CD4-positive, alpha-beta T cell (primary cell): ENCODE results near the gene LRP1B. TPM values are rescaled to one million over a fixed set of nuclear protein-coding genes. Genes with fewer than 3 reads are reported as not detected.

Source experiments
- ATAC-seq: fragments of 200-7000 bp; cut with Tn5 transposase; one replicate; pipeline ENCODE4 v1.10.0; 2022; ENCODE audit warnings: mild to moderate bottlenecking; ENCODE audit not compliant: poor library complexity
- CTCF ChIA-PET: fragments of 350-600 bp; sonication (Branson Sonifier 250); formaldehyde crosslinking; loops from one replicate; lab custom pipeline; 2021; ENCODE audit warnings: antibody characterized with exemption, inconsistent platforms; lab: Charles Lee
- POLR2A ChIA-PET: fragments of 350-600 bp; sonication (Branson Sonifier 250); formaldehyde crosslinking; loops from one replicate; lab custom pipeline; 2021; ENCODE audit warnings: antibody characterized with exemption, inconsistent platforms; lab: Charles Lee
- DNase-seq, 14 experiments: peaks; one replicate each; pipeline ENCODE4 v3.0.0-alpha.2; 2013 to 2020; ENCODE audit warnings: mixed read lengths in 2 of 14
- H3K27ac ChIP-seq, 2 donors: one replicate each; pipeline versions ENCODE4 v1.5.1 to v1.7.0; 2013; ENCODE audit warnings: low read length in 2 of 2, low read depth in 1 of 2, mild to moderate bottlenecking in 1 of 2
- H3K27me3 ChIP-seq, 2 experiments: 1 replicate in 1 of 2; 2 replicates in 1 of 2; pipeline versions ENCODE4 v1.6.1 to v1.7.0; 2013; ENCODE audit warnings: low read length in 2 of 2, control low read depth in 1 of 2, mild to moderate bottlenecking in 1 of 2, moderate library complexity in 1 of 2; ENCODE audit not compliant: insufficient read depth in 2 of 2, control insufficient read depth in 1 of 2
- H3K36me3 ChIP-seq: one replicate; pipeline ENCODE4 v1.6.1; 2013; ENCODE audit warnings: low read length, control low read depth; ENCODE audit not compliant: insufficient read depth
- H3K4me1 ChIP-seq: one replicate; pipeline ENCODE4 v1.6.1; 2013; ENCODE audit warnings: low read length, control low read depth; ENCODE audit not compliant: insufficient read depth
- H3K4me3 ChIP-seq: one replicate; pipeline ENCODE4 v1.5.1; 2013; ENCODE audit warnings: mild to moderate bottlenecking, low read length, moderate library complexity
- H3K9me3 ChIP-seq, 2 experiments: 1 replicate in 1 of 2; 2 replicates in 1 of 2; pipeline versions ENCODE4 v1.6.1 to v1.7.0; 2013; ENCODE audit warnings: low read length in 2 of 2, mild to moderate bottlenecking in 2 of 2, control low read depth in 1 of 2, moderate library complexity in 1 of 2; ENCODE audit not compliant: control insufficient read depth in 1 of 2, insufficient read depth in 1 of 2
- H3K27ac Mint-ChIP-seq: one replicate; pipeline ENCODE4 v1.8.0; 2020; ENCODE audit warnings: mixed read lengths
- H3K27me3 Mint-ChIP-seq: one replicate; pipeline ENCODE4 v1.8.0; 2021; ENCODE audit warnings: mixed read lengths
- H3K36me3 Mint-ChIP-seq: one replicate; pipeline ENCODE4 v1.8.0; 2021; ENCODE audit warnings: low read depth, mixed read lengths
- H3K4me1 Mint-ChIP-seq: one replicate; pipeline ENCODE4 v1.8.0; 2021; ENCODE audit warnings: low read depth, mixed read lengths
- H3K4me3 Mint-ChIP-seq: one replicate; pipeline ENCODE4 v1.8.0; 2020; ENCODE audit warnings: mild to moderate bottlenecking, mixed read lengths
- H3K9me3 Mint-ChIP-seq: one replicate; pipeline ENCODE4 v1.8.0; 2020; ENCODE audit warnings: mixed read lengths
- intact Hi-C, 2 experiments: fragments of 100-400 bp; cut with DNase I in 1 of 2; cut with micrococcal nuclease in 1 of 2; formaldehyde crosslinking; loops; one replicate each; pipeline versions ENCODE4 v1.15.1 to v1.9.0; 2023 to 2025; cut with DNase I, micrococcal nuclease
- total RNA-seq, 174 experiments: library from RNA in 2 of 174; stranded (reverse) in 2 of 174; gene quantifications; one replicate each; pipeline ENCODE4 v1.2.3 and lab custom pipeline; 2021 to 2026
- TF ChIP-seq, protein P1 (sequence below): fragments of 200-600 bp; IDR thresholded peaks from one replicate; pipeline ENCODE4 v1.8.0; 2022; ENCODE audit warnings: antibody characterized with exemption, mild to moderate bottlenecking

Gene LRP1B
- total RNA-seq, 2 experiments from 2014 or later: not detected

DNA sequence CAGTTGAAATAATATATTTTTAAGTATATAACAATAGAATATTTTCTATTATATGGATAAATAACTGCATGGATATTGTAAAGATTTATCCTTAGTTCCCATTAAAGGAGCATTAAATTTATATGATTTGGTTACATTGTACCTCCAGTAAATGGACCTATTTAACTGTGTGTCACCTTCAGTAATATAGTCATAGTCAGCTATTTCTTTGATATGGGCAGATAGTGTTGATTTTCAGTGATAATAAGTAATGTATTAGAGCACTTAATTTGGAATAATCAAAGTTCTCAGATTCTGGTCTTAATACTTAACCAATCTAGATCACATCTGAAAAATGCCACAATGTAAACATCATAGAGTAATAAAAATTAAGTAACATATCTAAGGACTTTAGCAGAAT, 1823.3 kb downstream of the LRP1B start:
- H3K27ac Mint-ChIP-seq: no peak overlapping the region
- H3K27me3 Mint-ChIP-seq: no peaks in the 10 kb centered on the region
- CTCF ChIA-PET: no interaction called here
- TF ChIP-seq, protein P1, sequence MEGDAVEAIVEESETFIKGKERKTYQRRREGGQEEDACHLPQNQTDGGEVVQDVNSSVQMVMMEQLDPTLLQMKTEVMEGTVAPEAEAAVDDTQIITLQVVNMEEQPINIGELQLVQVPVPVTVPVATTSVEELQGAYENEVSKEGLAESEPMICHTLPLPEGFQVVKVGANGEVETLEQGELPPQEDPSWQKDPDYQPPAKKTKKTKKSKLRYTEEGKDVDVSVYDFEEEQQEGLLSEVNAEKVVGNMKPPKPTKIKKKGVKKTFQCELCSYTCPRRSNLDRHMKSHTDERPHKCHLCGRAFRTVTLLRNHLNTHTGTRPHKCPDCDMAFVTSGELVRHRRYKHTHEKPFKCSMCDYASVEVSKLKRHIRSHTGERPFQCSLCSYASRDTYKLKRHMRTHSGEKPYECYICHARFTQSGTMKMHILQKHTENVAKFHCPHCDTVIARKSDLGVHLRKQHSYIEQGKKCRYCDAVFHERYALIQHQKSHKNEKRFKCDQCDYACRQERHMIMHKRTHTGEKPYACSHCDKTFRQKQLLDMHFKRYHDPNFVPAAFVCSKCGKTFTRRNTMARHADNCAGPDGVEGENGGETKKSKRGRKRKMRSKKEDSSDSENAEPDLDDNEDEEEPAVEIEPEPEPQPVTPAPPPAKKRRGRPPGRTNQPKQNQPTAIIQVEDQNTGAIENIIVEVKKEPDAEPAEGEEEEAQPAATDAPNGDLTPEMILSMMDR: no peak
- Histone ChIP-seq H3K9me3 (peaks cover 0 to 4% of the 10 kb centered on the region in 2 experiments), H3K36me3 (no peaks in the 10 kb centered on the region), H3K4me3 (no peak overlapping the region), H3K27me3 (no peaks in the 10 kb centered on the region), H3K4me1 (no peaks in the 10 kb centered on the region), H3K27ac (no peak overlapping the region)
- DNase-seq: no peak
- no peak for ATAC-seq
- no peak overlapping the region for H3K4me3 Mint-ChIP-seq
- peaks cover 2% of the 10 kb centered on the region for H3K9me3 Mint-ChIP-seq
- POLR2A ChIA-PET: no interaction called here
- H3K36me3 Mint-ChIP-seq: no peaks in the 10 kb centered on the region
- H3K4me1 Mint-ChIP-seq: no peaks in the 10 kb centered on the region
- intact Hi-C loops: no loop called here

DNA sequence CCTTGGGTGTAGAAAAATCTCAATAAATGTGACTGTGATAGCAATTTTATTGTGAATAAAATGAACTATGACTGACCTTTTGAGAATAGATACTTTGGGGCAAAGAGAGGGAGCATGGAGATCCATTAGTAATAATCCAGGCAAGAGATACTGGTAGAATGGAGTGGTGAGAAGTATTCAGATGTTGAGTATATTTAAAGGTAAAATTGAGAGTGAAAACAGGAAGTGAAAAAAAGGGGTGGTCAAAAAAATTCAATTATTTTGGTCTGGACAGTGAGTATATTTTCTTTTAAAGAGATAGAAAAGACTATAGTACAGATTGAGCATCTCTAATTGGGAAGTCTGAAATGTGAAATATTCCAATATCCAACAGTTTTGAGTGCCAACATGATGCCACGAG, 1835.0 kb downstream of the LRP1B start:
- Histone ChIP-seq H3K27ac (no peak overlapping the region), H3K4me3 (no peak overlapping the region), H3K27me3 (no peaks in the 10 kb centered on the region), H3K9me3 (peaks cover 0 to 3% of the 10 kb centered on the region in 2 experiments), H3K4me1 (no peaks in the 10 kb centered on the region), H3K36me3 (no peaks in the 10 kb centered on the region)
- TF ChIP-seq, protein P1: no peak
- H3K4me3 Mint-ChIP-seq: no peak overlapping the region
- H3K27me3 Mint-ChIP-seq: no peaks in the 10 kb centered on the region
- no peaks in the 10 kb centered on the region for H3K36me3 Mint-ChIP-seq
- no peak overlapping the region for H3K27ac Mint-ChIP-seq
- ChIA-PET CTCF (no interaction called here), POLR2A (no interaction called here)
- peaks cover 11% of the 10 kb centered on the region for H3K9me3 Mint-ChIP-seq
- no peaks in the 10 kb centered on the region for H3K4me1 Mint-ChIP-seq
- no peak for ATAC-seq
- intact Hi-C loops: no loop called here
- no peak for DNase-seq

DNA sequence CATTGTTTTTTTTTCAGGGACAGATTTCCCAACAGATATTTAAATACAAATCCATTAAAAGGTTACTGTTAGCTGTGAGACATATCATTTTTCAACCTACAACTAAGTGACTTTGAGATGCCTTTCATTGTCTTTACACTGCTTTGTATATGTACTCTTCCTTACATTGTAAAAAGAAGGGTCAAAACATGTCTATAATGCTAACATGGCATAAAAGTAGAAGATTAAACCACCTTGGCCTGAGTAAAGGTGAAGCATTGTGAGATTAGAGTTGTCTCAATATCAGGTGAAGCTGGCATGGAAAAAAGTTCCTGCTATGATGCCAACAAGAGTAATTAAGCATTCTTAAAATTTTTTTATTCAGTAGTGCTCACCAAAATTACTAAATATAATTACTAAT, 1842.1 kb downstream of the LRP1B start:
- CTCF ChIA-PET: no interaction called here
- no peaks in the 10 kb centered on the region for H3K9me3 ChIP-seq
- intact Hi-C loops: no loop called here
- POLR2A ChIA-PET: no interaction called here
- TF ChIP-seq, protein P1: no peak
- H3K4me3 Mint-ChIP-seq: no peak overlapping the region
- no peaks in the 10 kb centered on the region for H3K27me3 Mint-ChIP-seq
- no peaks in the 10 kb centered on the region for H3K36me3 Mint-ChIP-seq
- H3K4me1 ChIP-seq: no peaks in the 10 kb centered on the region
- no peaks in the 10 kb centered on the region for H3K27me3 ChIP-seq
- peaks cover 8% of the 10 kb centered on the region for H3K9me3 Mint-ChIP-seq
- no peak overlapping the region for H3K27ac Mint-ChIP-seq
- H3K36me3 ChIP-seq: no peaks in the 10 kb centered on the region
- no peaks in the 10 kb centered on the region for H3K4me1 Mint-ChIP-seq
- no peak overlapping the region for H3K4me3 ChIP-seq
- H3K27ac ChIP-seq: no peak overlapping the region
- ATAC-seq (no peak), DNase-seq (no peak)
